ENCODE results near the gene PUS1. TPM values are rescaled to one million over a fixed set of nuclear protein-coding genes. Genes with fewer than 3 reads are reported as not detected.

The PUS1 gene
- total RNA-seq, 1 experiment from 2014 or later, result 77.3 TPM

DNA sequence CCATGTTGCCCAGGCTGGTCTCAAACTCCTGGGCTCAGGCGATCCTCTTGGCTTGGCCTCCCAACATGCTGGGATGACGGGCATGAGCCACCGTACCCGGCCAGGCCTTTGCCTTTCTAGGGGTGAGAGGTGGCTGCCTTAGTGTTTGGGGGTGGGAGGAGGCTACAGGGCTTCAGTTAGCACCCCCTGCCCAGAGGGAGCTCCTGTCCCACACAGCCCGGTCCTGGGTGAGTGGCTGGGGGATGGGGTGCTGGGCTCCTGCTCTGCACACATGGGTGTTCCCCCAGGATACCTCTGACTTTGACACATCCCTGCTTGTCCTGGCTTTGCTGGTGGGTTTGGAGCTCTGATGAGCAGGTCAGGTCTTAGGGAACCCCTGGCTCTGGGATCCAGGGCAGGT lies 24.7 kb upstream of the PUS1 start (continued):
- TF ChIP-seq, protein P1, sequence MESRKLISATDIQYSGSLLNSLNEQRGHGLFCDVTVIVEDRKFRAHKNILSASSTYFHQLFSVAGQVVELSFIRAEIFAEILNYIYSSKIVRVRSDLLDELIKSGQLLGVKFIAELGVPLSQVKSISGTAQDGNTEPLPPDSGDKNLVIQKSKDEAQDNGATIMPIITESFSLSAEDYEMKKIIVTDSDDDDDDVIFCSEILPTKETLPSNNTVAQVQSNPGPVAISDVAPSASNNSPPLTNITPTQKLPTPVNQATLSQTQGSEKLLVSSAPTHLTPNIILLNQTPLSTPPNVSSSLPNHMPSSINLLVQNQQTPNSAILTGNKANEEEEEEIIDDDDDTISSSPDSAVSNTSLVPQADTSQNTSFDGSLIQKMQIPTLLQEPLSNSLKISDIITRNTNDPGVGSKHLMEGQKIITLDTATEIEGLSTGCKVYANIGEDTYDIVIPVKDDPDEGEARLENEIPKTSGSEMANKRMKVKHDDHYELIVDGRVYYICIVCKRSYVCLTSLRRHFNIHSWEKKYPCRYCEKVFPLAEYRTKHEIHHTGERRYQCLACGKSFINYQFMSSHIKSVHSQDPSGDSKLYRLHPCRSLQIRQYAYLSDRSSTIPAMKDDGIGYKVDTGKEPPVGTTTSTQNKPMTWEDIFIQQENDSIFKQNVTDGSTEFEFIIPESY (IDR thresholded peaks at IDR 0.05; ENCODE audit: extremely low read depth, insufficient replicate concordance, low read length), result no peak
- TF ChIP-seq ZNF274 (IDR thresholded peaks at IDR 0.05; ENCODE audit: low read depth, low read length) (no peak), SP1 (IDR thresholded peaks at IDR 0.05; ENCODE audit: low read depth) (no peak)

GRCh38 chr12:131905081-131905629 lies 23.9 kb upstream of the PUS1 start:
- Histone ChIP-seq H3K4me2 (ENCODE audit: low read length) (no peak overlapping the region), H3K27ac (ENCODE audit: low read depth, low read length) (no peak overlapping the region), H3K9ac (ENCODE audit: low read length) (no peak overlapping the region), H2AFZ (ENCODE audit: low read depth, low read length, poor library complexity, severe bottlenecking) (no peak overlapping the region), H3K9me3 (ENCODE audit: control insufficient read depth in 1 of 2, insufficient read depth in 1 of 2, low read depth in 1 of 2, low read length in 2 of 2) (no peaks in the 10 kb centered on the region), H4K20me1 (ENCODE audit: insufficient read depth) (no peaks in the 10 kb centered on the region), H3K4me1 (ENCODE audit: control insufficient read depth in 1 of 2, insufficient read depth in 2 of 2, low read length in 2 of 2) (peaks cover 3 to 13% of the 10 kb centered on the region in 2 experiments; a peak in 3 of 4 replicates), H3K27me3 (ENCODE audit: insufficient read depth, low read length) (no peaks in the 10 kb centered on the region), H3K36me3 (ENCODE audit: control insufficient read depth in 1 of 2, insufficient read depth in 2 of 2, low read length in 2 of 2) (no peaks in the 10 kb centered on the region; a peak in 1 of 4 replicates), H3K9me2 (ENCODE audit: insufficient read depth) (no peaks in the 10 kb centered on the region), H3K79me2 (ENCODE audit: insufficient read depth, low read length) (no peaks in the 10 kb centered on the region), H3K4me3 (replicated peaks in 1 of 2; ENCODE audit: low read depth in 1 of 2, low read length in 2 of 2) (no peak overlapping the region)
- BruUV-seq (replicated peaks), result no TSS peak
- POLR2A ChIA-PET, result no interaction called here
- CTCF ChIA-PET, result no interaction called here
- intact Hi-C loops (cut with micrococcal nuclease), result no loop called here
- DNase-seq (ENCODE audit: low read depth, low spot score) (no peak), ATAC-seq (no peak)
- RAD21 ChIA-PET (ENCODE audit: low non-redundant PET in 1 of 2, low total read pairs in 2 of 2, uncharacterized antibody in 2 of 2, unreplicated experiment in 2 of 2), result no interaction called here
- TF ChIP-seq FOSL1 (IDR thresholded peaks at IDR 0.05; ENCODE audit: low read depth) (no peak), CTCF (IDR thresholded peaks at IDR 0.05 in 2 of 3, conservative IDR thresholded peaks at IDR 0.05 in 1 of 3; ENCODE audit: borderline replicate concordance in 1 of 3, insufficient read depth in 1 of 3, low read depth in 2 of 3, low read length in 2 of 3) (no peak), SIN3A (IDR thresholded peaks at IDR 0.05; ENCODE audit: low read depth) (no peak), EZH2phosphoT487 (IDR thresholded peaks at IDR 0.05; ENCODE audit: borderline replicate concordance) (no peak), EGR1 (IDR thresholded peaks at IDR 0.05; ENCODE audit: low read depth) (no peak), TCF7L2 (IDR thresholded peaks at IDR 0.05; ENCODE audit: borderline replicate concordance, extremely low read depth, insufficient read depth, insufficient read length) (no peak), YY1 (IDR thresholded peaks at IDR 0.05; ENCODE audit: extremely low read depth, insufficient replicate concordance, low read depth, low read length) (no peak), ZNF274 (IDR thresholded peaks at IDR 0.05; ENCODE audit: low read depth, low read length) (no peak)
- TF ChIP-seq, protein P2, sequence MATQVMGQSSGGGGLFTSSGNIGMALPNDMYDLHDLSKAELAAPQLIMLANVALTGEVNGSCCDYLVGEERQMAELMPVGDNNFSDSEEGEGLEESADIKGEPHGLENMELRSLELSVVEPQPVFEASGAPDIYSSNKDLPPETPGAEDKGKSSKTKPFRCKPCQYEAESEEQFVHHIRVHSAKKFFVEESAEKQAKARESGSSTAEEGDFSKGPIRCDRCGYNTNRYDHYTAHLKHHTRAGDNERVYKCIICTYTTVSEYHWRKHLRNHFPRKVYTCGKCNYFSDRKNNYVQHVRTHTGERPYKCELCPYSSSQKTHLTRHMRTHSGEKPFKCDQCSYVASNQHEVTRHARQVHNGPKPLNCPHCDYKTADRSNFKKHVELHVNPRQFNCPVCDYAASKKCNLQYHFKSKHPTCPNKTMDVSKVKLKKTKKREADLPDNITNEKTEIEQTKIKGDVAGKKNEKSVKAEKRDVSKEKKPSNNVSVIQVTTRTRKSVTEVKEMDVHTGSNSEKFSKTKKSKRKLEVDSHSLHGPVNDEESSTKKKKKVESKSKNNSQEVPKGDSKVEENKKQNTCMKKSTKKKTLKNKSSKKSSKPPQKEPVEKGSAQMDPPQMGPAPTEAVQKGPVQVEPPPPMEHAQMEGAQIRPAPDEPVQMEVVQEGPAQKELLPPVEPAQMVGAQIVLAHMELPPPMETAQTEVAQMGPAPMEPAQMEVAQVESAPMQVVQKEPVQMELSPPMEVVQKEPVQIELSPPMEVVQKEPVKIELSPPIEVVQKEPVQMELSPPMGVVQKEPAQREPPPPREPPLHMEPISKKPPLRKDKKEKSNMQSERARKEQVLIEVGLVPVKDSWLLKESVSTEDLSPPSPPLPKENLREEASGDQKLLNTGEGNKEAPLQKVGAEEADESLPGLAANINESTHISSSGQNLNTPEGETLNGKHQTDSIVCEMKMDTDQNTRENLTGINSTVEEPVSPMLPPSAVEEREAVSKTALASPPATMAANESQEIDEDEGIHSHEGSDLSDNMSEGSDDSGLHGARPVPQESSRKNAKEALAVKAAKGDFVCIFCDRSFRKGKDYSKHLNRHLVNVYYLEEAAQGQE (IDR thresholded peaks at IDR 0.05; ENCODE audit: low read depth), result no peak

All from HCT116 (cell line).